ENCODE data around the gene BCAS1. TPM values are rescaled to one million over a fixed set of nuclear protein-coding genes. Genes with fewer than 3 reads are reported as not detected.
A peak's percentile ranks its signal among the peaks of the same experiment; 100 is the strongest.

BCAS1 gene
- total and polyA plus RNA-seq, 10 donors, result 0.23 to 1.3 (median 0.55) TPM; not detected in 2

- H3K4me1 ChIP-seq, result peaks cover 35 to 91% (median 71%) of the 10 kb centered on the region in 6 donors
- intact Hi-C loops (cut with DNase I; ENCODE audit: low total_unique reads), result loop anchor here (5.0 to 10.0 kb wide), 2 partner anchors 363 to 526 kb away; no protein-coding TSS in a partner anchor
- DNase-seq, result no peak
- WGBS, 5 donors, result 48 to 59% (median 54%) methylated on average over 7 of the region's 7 CpGs
- H3K27me3 ChIP-seq (replicated peaks in 1 of 7), result no peaks in the 10 kb centered on the region
- no peaks in the 10 kb centered on the region for H3K9me3 ChIP-seq
- H3K27ac ChIP-seq, result peak overlapping the region in 7 of 8 donors; percentile 57 to 75 (median 61)
- no peak for TF ChIP-seq CTCF (IDR thresholded peaks at IDR 0.05 in 8 of 11, conservative IDR thresholded peaks at IDR 0.05 in 3 of 11)
- TF ChIP-seq POLR2AphosphoS5 (IDR thresholded peaks at IDR 0.05), result no peak
- peak overlapping the region in 1 of 8 donors; percentile 49 for H3K4me3 ChIP-seq
- H3K36me3 ChIP-seq, result no peaks in the 10 kb centered on the region
Measured at GRCh38 chr20:53940360-53940702, 130.1 kb downstream of the BCAS1 start.

GRCh38 chr20:53939572-53940359 lies 130.6 kb downstream of the BCAS1 start:
- TF ChIP-seq POLR2AphosphoS5 (IDR thresholded peaks at IDR 0.05), result peak in 1 of 3 donors; percentile 72
- no peak for TF ChIP-seq POLR2A (IDR thresholded peaks at IDR 0.05)
- TF ChIP-seq CTCF (IDR thresholded peaks at IDR 0.05 in 8 of 11, conservative IDR thresholded peaks at IDR 0.05 in 3 of 11), result peak; percentile 68 to 94 (median 80)
- intact Hi-C loops (cut with DNase I; ENCODE audit: low total_unique reads), result loop anchor here (5.0 to 10.0 kb wide), 2 partner anchors 362 to 525 kb away; no protein-coding TSS in a partner anchor
- no peaks in the 10 kb centered on the region for H3K27me3 ChIP-seq (replicated peaks in 1 of 7)
- WGBS, 5 donors, result 5 to 14% (median 6%) methylated on average over 7 of the region's 7 CpGs
- peak overlapping the region in 7 of 8 donors; percentile 57 to 75 (median 61) for H3K27ac ChIP-seq
- peak overlapping the region in 1 of 8 donors; percentile 49 for H3K4me3 ChIP-seq
- no peaks in the 10 kb centered on the region for H3K36me3 ChIP-seq
- peak; percentile 92 for DNase-seq
- no peaks in the 10 kb centered on the region for H3K9me3 ChIP-seq
- H3K4me1 ChIP-seq, result peaks cover 41 to 97% (median 76%) of the 10 kb centered on the region in 6 donors

DNA sequence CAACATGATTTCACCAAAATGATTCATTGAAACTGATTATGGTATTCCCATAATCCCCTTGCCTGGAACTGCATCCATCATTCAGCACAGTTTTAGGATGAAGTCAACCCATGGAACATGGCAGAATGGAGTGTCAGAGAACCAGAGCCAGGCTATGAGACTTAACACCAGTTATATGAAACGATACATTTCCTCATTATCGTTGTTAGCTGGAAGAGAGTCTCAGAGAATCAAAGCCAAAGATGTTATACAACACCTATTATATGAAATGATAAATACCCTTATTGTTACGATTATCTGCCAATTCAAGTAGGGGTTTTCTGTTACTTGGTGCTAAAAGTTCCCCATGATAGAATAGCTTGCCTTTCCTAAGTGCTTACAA lies 131.2 kb downstream of the BCAS1 start:
- intact Hi-C loops (cut with DNase I; ENCODE audit: low total_unique reads), result no loop called here
- 53 to 71% (median 61%) methylated on average over 3 of the region's 3 CpGs for WGBS, 5 donors
- no peak for DNase-seq
- H3K27ac ChIP-seq, result peak overlapping the region in 7 of 8 donors; percentile 57 to 75 (median 61)
- H3K27me3 ChIP-seq (replicated peaks in 1 of 7), result no peaks in the 10 kb centered on the region
- H3K4me3 ChIP-seq, result no peak overlapping the region
- H3K4me1 ChIP-seq, result peaks cover 45 to 99% (median 81%) of the 10 kb centered on the region in 6 donors
- no peaks in the 10 kb centered on the region for H3K36me3 ChIP-seq
- TF ChIP-seq POLR2A (IDR thresholded peaks at IDR 0.05), result no peak
- TF ChIP-seq POLR2AphosphoS5 (IDR thresholded peaks at IDR 0.05), result no peak
- TF ChIP-seq CTCF (IDR thresholded peaks at IDR 0.05 in 8 of 11, conservative IDR thresholded peaks at IDR 0.05 in 3 of 11), result no peak
- H3K9me3 ChIP-seq, result no peaks in the 10 kb centered on the region

DNA sequence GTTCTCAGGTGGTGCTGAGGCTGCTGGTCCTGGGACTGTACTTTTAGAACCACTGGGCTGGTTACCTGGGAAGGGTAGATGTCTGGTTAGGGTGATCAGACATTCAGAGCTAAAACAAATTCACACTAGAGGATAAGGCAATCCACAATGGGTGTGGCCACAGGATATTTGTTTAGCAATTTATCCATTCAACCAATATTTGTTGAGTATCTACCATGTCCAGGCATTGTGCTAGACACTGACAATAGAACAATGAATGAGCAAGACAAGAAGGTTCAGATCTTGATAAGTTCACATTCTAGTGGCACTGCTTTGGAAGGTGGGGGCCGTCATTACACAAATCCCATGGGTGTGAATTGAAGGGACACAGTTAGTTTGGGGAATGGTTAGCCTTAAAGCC lies 131.7 kb downstream of the BCAS1 start:
- H3K27me3 ChIP-seq (replicated peaks in 1 of 7), result no peaks in the 10 kb centered on the region
- peak overlapping the region in 5 of 8 donors; percentile 57 to 75 (median 66) for H3K27ac ChIP-seq
- H3K4me1 ChIP-seq, result peaks cover 46 to 99% (median 81%) of the 10 kb centered on the region in 6 donors
- DNase-seq, result no peak
- intact Hi-C loops (cut with DNase I; ENCODE audit: low total_unique reads), result no loop called here
- H3K9me3 ChIP-seq, result no peaks in the 10 kb centered on the region
- H3K4me3 ChIP-seq, result no peak overlapping the region
- TF ChIP-seq POLR2AphosphoS5 (IDR thresholded peaks at IDR 0.05), result no peak
- no peak for TF ChIP-seq POLR2A (IDR thresholded peaks at IDR 0.05)
- TF ChIP-seq CTCF (IDR thresholded peaks at IDR 0.05 in 8 of 11, conservative IDR thresholded peaks at IDR 0.05 in 3 of 11), result no peak
- H3K36me3 ChIP-seq, result no peaks in the 10 kb centered on the region
- WGBS, 5 donors, result 71 to 92% (median 88%) methylated on average over 1 of the region's 1 CpG
